NK-92 (cell line): ENCODE measurements around the gene GRAMD1B.

Source experiments
- DNase-seq: peaks from one replicate; lab custom pipeline; 2025; ENCODE audit not compliant: unreplicated experiment; lab: John Stamatoyannopoulos, UW

The GRAMD1B gene

DNA sequence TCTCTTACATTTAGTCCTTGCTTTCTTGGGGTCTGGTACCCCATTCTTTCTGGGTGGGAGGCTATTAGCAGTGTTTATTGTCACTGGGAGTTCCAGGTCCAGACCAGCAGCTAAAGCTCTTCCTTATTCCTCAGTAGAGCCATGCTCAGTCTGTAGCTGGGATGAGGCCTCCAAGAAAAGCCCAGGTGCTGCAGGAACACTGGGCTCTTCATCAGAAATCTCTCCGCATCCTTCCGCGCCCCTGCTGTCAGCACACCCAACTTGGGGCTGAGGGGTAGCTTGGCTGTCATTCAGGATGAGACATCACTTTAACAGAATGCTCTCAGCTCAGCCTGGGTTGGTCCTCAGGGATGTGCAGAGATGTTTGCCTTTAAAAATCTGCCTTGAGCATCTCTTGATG, 97.5 kb downstream of the GRAMD1B start:
- DNase-seq: no peak

DNA sequence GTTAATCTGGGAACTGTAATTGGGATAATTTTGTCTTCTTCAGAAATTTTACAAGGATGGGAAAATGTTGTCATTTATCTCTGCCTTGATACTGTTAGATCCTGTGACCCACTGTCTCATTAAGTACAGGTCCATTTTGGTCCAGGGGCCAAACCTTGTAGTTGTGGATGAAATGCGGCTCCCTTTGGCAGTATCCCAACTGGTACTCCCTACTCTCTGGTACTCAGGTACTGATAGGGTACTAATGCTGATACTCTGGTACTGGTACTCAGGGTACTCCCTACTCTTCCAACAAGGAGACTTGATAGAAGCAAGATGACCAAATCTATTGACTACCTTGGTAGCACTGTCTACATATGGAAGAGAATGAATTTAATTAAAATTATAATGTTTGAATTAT, 97.9 kb downstream of the GRAMD1B start:
- no peak for DNase-seq

DNA sequence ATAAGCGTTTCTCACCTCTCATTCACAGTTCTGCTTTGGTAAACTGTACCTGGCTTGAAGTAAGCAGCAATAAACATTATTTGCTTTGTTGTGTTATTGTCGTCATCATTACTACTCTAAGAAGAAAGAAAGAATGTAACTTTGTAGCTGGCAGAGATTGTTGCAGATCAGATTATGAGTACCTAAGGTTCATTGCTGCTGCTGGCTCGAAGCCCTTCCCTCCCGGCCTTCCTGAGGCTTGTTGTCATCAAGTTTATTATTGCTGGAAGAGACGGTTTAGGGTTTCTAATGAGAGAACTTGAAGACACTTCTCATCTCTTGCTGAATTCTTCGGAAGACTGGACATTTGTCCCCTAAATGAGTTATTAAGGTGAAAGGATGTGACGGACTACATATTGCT, 101.3 kb downstream of the GRAMD1B start:
- no peak for DNase-seq

- no peak for DNase-seq
Observed at GRCh38 chr11:123532131-123532530, 102.1 kb downstream of the GRAMD1B start.

- DNase-seq: no peak
Observed at GRCh38 chr11:123535401-123535800, 105.3 kb downstream of the GRAMD1B start.

DNA sequence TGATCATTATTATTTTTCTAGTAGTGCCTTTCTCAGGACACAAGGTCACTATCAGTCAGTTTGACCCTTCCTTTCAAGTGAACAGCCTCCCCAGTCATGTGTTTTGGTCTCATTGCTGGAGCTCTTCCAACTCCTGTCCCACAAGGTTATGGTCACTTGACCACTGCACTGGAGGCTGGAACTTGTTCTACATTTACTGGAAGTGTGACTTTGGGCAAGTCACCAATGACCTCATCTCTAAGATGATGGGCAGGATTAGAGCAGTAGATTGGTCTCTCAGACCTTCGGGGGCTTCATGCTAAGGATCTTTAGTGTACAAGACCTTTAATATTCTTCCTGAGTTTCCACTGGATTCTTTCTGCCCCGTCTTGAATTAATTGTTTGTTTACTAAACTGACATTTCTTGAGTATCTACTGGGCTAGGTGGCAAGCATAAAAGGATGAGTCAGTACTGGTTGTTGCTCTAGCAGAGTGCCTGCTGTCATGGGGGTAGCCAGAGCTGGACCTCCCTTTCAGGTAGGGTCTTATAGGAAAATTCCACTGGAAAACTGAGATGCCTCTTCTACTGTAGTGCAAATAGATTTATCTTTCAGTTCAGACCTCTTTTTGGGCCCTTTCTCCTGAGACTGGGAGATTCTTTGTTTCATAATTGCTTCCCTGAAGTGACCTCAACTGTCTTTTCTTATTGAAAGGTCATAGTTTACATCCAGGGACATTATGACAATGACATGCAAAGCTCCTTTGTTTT, 106.8 kb downstream of the GRAMD1B start:
- DNase-seq: no peak

DNA sequence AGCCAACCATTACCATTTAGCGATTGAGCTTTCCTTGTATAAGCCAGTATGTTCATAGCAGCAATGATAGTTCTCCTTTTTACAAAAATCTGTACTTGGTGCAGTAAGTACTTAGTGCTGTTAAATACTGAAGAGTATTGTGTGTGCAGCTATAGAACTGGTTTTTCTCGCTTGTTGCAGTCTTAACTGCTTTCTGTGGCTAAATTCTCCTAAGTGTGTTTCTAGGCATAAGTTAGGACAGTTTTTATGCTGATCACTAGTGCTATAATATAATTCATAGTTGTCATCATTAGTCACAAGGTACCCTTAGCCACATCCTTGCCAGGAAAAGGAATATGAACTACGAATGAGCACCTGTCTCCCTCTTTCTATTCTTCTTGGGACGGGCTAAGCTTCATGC, 107.7 kb downstream of the GRAMD1B start:
- DNase-seq: no peak

GRCh38 chr11:123543797-123544196, 113.7 kb downstream of the GRAMD1B start:
- DNase-seq: no peak

- no peak for DNase-seq
Observed at GRCh38 chr11:123544631-123545375, 114.7 kb downstream of the GRAMD1B start.

- no peak for DNase-seq
Observed at GRCh38 chr11:123545726-123546270, 115.7 kb downstream of the GRAMD1B start.

GRCh38 chr11:123546515-123546914, 116.4 kb downstream of the GRAMD1B start:
- no peak for DNase-seq

GRCh38 chr11:123547180-123547579, 117.1 kb downstream of the GRAMD1B start:
- no peak for DNase-seq

GRCh38 chr11:123548774-123549173, 118.7 kb downstream of the GRAMD1B start:
- no peak for DNase-seq

DNA sequence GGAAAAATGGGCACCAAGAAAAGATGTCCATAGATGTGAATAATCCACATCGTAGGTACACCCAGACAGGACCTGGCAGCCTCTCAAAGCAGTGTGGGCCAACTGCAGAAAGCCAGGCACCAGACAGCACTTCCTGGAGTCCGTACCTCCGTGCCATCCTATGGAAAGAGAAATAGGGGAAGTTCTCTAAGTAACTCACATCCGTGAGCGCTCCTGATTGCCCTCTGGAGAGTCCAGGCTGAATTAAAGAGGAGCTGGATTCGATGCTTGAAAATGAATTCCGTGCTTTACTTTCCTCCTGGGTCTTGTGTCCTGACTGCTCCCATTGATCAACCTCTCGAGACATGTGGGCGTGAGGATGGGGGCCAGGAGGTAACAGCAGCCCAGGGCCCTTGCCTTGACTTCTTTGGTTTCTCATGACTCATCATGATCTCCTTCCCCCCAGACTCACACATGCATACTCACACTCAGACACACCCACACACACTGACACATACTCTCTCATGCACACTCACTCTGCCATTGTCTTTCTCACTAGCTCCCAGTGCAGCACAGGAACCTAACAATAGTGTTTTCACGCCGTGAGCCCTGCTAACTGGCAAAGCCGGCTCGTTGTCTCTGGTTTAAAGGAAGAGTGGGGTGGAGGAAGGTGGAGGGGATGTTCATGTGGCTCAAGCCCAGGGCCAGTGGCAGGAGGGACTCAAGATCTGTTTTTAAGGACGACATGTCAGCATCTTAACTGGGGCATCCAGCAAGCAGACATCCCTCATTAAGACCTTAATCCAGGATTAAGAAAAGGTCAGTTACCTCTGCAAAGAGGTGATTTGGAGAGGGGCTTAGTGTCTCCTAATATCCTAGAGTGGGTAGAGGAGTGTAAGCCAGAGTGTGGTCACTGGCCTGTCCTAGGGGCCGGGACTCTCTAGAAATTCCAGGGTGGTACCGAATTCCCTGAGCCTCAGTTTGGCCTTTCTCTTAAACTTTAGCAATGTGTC, 120.2 kb downstream of the GRAMD1B start:
- no peak for DNase-seq

GRCh38 chr11:123551079-123551478, 121.0 kb downstream of the GRAMD1B start:
- DNase-seq: no peak

GRCh38 chr11:123556633-123557032, 126.6 kb downstream of the GRAMD1B start:
- no peak for DNase-seq

DNA sequence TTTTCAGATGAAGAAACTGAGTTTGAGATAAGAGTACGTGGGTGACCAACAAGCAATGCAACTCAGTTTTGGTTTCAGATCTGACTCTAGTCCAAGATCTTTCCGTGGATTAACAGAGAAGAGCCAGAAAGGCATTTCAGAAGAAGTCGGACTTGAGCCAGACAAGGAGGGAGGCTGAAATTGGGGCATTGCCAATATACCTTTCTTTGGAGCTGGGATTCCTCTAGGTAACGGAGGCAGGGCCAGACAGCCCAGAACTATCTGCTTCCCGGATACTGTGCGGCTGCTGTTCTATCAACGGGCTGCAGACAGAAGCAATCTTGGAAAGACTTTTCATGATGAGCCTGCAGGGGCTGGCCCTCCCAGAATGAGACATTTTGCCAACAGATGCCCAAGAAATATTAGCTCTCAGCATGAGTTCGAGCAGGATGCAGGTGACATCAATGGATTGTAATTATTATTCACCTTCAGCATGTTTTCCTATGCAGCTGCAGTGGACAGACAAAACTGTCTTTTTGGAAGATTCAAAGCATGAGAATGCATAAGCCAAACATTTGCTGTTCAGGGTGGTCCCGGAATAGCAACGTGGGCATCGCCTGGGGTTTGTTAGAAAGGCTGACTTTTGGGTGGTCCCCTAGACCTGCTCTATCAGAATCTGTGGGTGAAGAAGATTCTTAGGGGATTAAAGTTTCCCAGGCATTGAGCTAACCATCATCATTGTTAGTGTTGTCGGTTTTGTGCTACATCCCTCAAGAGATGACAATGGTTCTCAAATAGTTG, 128.7 kb downstream of the GRAMD1B start:
- no peak for DNase-seq

DNA sequence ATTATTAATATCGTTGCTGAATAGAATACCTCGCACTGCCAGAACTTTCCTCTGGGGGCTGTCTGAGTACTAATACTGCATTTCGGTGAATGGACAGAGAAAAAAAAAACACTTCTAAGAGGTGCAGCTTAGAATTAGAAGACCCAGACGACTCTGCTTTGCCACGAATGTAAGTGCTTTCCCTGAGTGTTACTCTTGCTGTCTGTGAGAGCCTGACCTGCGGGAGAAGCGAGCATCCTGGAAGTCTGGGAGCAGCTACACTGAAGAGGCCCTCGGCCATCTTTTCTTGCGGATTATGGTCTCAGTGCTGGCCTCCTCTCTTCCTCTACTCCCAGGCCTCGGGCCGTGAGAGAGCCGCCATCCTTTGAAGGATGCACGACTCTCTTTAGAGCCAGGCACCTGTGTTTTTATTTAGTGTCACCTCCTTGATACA, 129.5 kb downstream of the GRAMD1B start:
- no peak for DNase-seq

DNA sequence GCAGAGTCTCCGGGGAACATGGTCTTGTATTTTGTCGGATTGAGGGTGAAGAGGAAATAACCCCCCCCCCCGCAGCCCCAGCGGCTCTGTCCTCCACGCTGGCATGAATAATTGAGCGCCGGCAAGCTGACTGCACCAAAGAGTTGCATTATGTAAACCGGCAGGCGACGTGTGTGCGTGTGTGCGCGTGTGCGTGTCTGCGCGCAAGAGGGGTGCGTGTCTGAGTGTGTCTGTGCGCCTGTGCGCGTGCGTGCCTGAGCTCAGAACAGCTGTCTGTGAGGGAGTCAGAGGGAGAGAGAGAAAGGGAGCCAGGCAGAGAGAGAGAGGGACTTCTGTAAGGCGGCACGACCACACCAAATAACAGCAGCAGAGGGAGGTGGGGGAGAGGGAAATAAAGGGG, 129.9 kb downstream of the GRAMD1B start:
- DNase-seq: no peak

DNA sequence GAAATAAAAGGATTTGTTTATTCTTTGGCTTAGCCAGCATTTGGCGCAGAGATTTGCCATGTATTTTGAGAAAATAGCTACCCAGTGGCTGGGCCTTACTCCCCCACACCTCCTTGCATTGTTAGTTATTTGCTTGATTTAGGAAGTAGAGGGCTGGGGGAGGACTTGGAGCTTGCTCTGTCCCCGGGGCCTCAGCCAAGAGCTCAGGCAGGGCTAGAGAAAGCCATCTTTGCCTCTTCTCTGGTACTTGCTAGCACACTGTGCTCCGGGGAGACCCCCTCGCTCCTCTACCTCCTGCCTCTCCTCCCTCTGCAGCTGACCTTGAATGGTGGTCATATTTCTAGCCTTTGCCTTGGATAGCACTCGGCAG, 131.3 kb downstream of the GRAMD1B start:
- no peak for DNase-seq
